ENCODE data around the gene CHRM5.
A peak's percentile ranks its signal among the peaks of the same experiment; 100 is the strongest.
"Not testable (repeated sequence)": the region's sequence is repeated elsewhere in the genome, so short reads cannot be mapped to it uniquely, and the experiment has no call there.

The CHRM5 gene

DNA sequence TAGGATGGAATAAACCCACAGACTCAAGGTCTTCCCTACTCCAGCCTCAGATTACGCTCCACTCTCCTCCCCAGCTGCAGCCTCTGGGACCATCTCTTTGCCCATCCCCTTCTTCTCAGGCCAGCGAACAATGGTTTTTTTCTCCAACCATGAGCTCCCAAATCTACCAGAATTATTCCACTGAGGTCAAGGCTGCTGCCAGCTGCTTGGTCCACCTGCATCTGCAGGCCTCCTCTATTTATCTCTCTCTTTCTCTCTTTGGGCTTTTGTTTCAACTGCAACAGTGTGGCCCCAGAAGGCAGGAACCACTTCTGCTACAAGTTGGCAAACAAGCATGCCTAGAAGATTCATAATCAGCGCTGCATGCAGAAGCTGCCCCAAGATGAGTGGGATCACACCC lies 19.1 kb downstream of the CHRM5 start:
- DNase-seq (ENCODE audit: low spot score): no peak

DNA sequence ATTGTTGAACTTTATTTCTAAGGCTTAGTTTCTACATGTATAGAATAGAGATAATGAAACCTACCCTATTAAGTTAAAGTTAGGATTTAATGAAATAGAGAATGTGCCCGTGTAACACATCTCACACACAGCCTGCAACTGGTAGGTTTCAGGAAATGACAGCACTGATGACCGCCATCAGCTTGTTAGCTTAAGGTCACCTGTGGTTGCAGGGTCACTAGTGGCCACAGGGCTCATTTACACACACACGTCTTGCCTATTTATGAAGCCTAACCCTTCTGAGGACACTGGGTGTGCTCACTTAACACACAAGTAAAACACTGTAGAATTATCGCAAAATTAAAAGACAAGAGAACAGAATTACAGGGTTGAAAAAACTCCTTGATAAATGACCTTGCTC lies 20.1 kb downstream of the CHRM5 start:
- DNase-seq (ENCODE audit: low spot score): no peak

DNA sequence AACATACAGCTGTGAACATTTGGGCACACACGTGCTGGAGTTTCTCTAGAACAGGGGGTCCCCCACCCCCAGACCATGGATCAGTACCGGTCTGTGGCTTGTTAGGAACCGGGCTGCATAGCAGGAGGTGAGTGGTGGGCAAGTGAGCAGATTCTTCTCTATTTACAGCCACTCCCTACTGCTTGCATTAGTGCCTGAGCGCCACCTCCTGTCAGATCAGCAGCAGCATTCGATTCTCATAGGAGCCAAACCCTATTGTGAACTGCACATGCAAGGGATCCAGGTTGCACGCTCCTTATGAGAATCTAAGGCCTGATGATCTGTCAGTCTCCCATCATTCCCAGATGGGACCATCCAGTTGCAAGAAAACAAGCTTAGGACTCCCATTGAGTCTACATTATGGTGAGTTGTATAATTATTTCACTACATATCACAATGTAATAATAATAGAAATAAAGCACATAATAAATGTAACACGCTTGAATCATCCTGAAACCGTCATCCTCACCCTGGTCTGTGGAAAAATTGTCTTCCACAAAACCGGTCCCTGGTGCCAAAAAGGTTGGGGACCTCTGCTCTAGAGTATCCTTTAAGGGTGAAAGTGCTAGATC lies 25.8 kb downstream of the CHRM5 start:
- no peak for DNase-seq (ENCODE audit: low spot score)

DNA sequence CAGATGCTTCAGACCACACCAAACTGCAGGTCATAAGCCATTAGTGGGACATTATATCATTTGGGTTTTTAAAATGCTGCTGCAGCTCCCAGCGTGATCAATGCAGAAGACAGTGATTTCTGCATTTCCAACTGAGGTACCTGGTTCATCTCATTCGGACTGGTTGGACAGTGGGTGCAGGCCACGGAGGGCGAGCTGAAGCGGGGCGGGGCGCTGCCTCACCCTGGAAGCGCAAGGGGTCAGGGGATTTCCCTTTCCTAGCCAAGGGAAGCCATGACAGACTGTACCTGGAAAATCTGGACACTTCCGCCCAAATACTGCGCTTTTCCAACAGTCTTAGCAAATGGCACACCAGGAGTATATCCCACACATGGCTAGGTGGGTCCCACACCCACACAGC lies 27.4 kb downstream of the CHRM5 start:
- DNase-seq (ENCODE audit: low spot score): not testable (repeated sequence)

DNA sequence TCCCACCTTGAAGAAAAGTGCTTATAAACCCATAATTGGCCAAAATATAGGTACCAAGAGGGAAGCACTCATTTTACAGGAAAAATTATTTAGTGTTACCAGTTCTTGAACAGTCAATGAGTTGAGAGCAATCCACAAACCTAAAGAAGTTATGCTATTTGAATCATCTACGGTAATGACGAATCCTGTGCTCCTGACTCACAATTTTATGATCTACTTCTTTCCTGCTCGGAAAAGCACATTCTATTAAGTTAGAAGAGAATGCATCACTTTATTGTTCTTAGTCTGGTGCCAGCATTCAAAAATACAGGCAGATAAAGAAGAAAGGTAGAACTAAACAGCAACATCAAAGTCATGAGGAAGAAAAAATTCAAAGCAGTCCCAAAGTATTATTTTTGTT lies 33.2 kb downstream of the CHRM5 start:
- DNase-seq (ENCODE audit: low spot score): no peak

DNA sequence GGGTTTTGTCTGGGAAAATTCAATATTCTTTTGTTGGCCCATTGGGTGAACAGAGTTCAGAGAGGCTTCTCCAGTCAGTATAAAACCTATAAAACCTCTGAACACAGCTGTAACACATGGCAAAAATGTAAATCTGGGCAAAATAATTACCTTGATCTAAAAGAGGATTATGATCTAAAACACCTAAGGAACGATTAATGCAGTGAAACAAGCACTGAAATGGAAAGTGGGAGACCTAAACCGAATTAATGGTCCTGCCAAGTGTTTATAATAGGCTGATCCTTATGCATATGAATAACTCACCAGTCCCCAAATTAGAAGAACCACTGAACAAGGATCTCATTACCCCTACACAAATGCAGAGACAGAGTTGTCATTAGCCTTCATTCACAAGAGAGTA lies 38.1 kb downstream of the CHRM5 start:
- no peak for DNase-seq (ENCODE audit: low spot score)

DNA sequence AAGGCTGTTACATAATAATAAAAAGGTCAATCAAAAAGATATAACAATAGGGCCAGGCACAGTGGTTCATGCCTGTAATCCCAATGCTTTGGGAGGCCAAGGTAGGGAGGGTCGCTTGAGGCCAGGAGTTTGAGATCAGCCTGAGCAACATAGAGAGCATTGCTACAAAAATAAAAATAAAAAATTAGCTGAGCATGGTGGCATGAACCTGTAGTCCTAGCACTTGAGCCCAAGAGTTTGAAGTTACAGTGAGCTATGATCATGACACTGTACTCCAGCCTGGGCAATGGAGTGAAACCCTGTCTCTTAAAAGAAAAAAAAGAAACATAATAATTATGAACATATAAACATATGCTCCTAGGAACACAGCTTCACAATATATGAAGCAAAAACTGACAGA lies 41.4 kb downstream of the CHRM5 start:
- no peak for DNase-seq (ENCODE audit: low spot score)

DNA sequence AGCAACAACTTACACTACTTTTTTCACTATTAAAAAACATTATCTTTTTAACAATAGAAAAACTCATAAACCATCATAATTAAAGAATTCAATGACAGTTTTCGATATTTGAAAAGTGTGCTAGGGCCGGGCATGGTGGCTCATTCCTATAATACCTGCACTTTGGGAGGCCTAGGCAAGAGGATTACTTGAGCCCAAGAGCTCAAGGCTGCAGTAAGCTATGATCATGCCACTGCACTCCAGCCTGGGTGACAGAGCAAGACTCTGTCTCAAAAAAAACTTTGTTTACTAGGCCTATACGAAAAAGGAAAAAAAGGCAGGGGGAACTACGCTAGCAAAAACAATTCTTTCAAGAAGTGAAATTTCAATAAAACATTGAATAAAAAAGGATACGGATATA lies 42.6 kb downstream of the CHRM5 start:
- DNase-seq (ENCODE audit: low spot score): no peak

DNA sequence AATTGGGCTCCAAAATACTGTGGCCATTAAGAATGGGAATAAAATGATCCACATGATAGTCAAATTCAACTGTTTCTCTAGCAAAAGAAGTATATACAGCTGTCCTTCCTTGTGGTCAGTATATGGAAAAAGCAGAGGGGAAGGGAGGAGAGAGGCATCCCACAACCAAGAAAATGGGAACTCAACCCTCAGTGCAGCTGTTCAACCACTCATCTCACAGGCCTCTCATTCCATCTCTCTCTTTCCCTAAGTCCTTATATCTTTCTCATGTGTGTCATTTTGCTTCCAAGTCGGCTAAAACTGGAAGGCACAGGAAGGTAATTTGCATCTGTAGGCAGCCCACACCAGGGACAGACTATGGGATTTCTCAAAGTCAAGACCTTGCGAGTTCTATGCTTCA lies 43.2 kb downstream of the CHRM5 start:
- no peak for DNase-seq (ENCODE audit: low spot score)

DNA sequence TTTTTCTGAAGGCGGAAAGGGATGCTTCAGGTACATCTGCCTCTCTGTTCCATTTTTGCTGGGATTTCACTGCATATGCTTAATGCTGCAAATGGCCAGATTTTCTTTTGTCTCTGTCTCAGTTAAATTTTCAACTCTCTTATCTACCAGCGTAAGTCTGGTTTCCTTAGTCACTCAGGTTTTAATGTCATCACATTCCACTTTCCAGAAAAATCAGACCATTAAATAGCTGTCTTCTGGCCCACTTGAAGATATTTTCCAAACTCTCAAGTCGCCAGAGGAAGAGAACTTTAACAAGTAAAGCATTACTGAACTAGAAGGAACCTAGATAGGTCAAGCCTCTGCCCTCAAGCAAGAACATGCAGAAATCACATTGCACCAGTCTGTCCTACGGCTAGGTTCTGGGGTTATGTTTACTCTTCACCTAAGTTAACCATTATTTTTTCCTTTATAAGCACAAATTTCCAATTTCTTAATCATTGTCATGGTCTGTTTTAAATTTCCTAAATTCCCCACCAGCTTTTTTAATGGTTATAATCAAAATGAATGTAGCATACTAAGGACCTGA lies 44.2 kb downstream of the CHRM5 start:
- DNase-seq (ENCODE audit: low spot score): no peak

DNA sequence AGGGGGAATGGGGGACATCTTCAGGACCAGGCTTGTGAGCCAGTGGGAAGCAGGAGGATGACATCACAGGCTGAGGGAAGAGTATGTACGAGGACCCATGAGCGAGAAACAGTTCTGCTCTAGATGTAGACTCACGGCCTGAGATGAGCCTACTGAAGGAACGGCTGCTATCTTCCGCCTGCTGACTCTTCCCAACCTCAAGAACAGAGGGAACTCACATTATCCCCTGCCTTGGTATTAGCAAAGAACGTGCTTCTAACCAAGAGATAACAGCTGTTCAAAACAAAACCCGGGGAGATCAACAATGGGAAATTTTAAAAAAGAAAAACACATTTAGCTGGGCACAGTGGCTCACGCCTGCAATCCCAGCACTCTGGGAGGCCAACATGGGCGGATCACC lies 45.4 kb downstream of the CHRM5 start:
- DNase-seq (ENCODE audit: low spot score): no peak

DNA sequence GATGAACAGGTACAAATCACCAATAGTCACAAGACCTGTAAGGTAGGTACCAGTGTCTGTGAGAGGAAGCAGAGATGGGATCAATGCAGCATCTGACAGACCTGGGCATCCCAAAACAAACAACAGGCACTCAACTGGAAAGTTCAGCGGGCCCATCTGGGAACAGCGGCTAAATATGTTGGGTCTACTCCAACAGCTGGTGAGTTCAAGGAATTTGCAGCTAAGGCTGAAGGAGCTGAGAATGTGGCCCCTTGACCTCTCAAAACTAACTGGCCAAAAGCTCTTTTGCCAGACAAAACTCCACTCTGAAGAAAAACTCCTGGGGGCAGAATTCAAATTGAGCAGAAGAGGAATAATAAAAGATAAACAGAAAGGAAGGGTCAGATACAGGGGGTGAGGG lies 46.3 kb downstream of the CHRM5 start:
- DNase-seq (ENCODE audit: low spot score): no peak

DNA sequence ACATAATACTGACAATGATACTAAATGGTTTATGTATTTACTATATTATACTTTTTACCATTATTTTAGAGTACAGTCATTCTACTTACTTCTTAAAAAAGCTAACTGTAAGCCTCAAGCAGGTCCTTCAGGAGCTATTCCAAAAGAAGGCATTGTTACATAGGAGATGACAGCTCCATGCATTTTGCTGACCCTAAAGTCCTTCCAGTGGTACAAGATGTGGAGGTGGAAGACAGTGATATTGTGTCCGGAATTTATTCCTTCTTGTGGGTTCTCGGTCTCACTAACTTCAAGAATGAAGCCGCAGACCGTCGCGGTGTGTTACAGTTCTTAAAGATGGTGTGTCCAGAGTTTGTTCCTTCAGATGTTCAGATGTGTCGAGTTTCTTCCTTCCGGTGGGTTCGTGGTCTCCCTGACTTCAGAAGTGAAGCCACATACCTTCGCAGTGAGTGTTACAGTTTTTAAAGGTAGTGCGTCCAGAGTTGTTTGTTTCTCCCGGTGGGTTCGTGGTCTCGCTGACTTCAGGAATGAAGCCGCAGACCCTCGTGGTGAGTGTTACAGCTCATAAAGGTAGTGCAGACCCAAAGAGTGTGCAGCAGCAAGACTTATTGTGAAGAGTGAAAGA lies 49.8 kb downstream of the CHRM5 start:
- no peak for DNase-seq (ENCODE audit: low spot score)

DNA sequence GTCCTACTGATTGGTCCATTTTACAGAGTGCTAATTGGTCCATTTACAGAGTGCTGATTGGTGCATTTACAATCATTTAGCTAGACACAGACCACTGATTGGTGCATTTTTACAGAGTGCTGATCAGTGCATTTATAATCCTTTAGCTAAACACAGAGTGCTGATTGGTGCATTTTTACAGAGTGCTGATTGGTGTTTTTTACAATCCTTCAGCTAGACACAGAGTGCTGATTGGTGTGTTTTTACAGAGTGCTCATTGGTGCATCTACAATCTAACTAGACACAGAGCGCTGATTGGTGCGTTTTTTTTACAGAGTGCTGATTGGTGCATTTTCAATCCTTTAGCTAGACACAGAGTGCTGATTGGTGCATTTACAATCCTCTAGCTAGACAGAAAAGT lies 50.4 kb downstream of the CHRM5 start:
- DNase-seq (ENCODE audit: low spot score): not testable (repeated sequence)

DNA sequence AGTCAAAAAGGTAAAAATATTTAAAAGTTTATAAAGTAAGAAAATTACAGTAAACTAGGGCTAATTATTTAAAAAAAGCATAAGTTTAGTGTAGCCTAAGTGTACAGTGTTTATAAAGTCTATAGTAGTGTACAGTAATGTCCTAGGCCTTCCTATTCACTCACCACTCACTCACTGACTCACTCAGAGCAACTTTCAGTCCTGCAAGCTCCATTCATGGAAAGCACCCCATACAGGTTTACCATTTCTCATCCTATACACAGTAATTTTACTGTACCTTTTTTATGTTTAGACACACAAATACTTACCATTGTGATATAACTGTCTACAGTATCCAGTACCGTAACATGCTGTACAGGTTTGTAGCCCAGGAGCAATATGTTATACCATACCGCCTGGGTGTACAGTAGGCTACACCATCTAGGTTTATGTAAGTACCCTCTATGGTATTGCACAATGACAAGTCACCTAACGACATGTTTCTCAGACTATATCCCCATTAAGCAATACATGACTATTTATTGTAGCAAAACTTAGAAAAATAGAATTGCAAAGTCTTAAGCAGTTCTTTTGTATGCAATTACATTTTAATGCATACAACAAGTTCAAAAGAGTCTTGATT lies 51.2 kb downstream of the CHRM5 start:
- DNase-seq (ENCODE audit: low spot score): no peak

DNA sequence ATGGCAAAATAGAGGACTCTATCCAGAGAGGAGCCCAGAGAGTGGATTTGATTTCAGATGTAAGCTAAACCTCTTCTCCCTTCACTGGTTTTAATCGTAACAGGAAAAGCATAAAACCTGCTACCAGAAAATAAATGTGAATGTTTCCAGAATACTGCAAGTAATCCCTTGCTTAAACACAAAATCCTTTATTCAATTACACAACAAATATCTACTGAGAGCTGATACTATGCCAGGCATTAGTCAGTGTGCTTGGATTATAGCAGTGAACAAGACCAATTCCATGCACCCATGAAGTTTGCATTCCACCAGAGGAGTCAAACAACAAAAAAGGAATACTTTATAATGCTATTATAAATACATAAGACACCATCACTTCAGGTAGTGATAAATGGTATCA lies 55.6 kb downstream of the CHRM5 start:
- DNase-seq (ENCODE audit: low spot score): no peak

DNA sequence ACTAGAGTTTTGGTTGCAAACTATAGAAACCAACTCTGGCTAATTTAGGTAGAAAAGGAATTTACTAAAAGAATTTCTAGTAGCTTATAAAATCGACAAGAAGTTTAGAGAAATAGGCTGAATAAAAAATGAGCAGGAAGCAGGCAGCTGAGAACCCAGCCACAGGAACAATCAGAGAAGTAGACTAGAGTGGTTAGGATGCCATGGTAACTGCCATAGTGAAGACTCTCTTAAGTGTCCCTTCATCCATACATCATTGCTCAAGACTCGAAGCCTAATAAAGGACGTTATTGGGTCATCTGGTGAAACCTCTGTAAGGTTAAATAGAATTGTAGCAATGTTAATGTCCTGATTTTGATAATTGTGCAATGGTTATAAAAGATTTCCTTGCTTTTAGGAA lies 57.0 kb downstream of the CHRM5 start:
- no peak for DNase-seq (ENCODE audit: low spot score)

DNA sequence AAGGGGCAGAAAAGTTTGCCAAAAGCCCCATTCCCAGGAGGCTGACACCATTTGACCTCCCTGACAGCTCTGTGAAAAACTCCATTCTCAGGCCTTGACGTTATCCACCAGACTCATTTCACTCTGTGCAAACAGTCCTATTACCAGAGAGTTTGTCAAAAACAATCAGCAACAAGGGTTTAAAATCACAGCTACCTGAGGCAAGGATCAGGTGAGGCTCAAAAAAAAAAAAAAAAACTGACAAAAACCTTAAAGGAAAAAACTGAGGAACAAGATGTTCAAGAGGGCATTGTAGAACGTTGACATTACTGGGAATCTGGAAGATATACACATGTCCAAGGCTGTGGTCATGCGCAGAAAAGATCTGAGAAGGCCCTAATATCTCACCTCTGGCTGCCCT lies 59.3 kb downstream of the CHRM5 start:
- no peak for DNase-seq (ENCODE audit: low spot score)

DNA sequence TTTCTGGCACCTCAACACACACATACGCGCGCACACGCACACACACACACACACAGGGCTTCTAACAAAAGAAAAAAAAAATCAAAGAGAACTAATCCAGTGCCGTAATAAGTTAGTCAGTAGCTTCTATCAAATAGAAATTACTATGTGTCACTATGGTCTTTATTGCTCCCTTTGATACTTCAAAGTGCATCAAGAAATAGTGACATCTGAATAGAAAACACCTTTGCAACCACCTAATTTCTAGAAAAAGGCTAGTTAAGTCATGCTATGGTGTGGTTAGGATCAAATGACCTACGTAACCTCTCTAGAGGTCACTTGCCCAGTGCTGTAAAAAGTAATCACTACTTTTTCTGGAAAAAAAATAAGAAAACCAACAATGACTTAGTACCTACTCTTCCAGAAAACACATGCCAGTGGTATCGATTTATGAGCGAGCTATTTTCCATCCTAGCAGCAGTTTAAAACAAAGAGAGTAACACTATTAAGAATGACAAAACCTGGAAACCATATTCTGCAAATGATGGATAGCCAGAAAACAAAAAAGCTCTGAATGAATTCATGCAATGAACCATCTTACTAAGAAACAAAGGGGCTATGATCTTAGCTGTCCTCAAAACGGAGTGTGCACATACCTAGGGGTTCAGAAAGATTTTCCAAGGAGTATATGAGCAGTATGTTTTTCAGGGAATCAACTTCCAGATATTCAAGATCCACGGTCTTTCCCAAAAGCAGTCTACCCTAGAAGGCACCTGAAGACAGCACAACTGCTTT lies 63.9 kb downstream of the CHRM5 start:
- no peak for DNase-seq (ENCODE audit: low spot score)

DNA sequence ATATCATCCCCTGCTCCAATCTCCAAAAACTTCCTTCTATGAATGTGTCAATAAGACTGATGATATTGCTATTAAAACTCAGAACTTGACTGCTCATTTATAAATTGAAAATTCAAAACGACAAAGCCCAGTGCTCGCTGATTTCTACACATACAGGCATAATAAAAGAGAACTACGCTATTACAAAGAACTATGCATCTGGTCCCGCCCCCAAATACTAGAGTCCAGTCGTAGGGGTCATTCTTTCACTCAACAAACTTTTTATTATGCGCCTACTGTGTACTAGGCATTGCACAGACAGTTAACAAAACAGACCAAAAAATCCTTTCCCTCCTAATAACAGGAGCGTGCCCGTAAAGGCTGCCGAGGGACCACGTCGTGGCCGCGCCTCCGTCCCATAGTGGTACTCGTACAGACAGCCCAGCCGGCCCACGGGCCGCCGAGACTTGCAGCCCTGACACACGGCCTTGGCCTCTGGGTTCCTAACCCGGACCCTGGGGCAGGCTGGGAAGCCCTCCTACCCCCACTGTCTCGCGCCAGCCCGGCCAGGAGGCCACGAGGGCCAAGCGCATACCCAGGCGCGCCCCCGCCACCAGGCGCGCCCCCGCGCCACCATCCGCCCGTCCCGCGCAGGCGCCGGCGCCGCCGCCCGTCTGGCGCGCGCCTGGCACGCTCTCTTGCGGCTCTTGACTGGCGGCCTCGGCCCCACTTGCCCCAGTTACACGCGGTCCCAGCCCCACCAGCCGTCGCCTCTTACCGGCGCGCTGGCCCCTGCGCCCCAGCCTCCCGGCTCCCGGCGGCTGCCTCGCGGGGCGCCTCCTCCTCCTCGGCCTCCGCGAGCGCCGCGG lies 70.0 kb downstream of the CHRM5 start:
- DNase-seq (ENCODE audit: low spot score): peak; percentile 88

DNA sequence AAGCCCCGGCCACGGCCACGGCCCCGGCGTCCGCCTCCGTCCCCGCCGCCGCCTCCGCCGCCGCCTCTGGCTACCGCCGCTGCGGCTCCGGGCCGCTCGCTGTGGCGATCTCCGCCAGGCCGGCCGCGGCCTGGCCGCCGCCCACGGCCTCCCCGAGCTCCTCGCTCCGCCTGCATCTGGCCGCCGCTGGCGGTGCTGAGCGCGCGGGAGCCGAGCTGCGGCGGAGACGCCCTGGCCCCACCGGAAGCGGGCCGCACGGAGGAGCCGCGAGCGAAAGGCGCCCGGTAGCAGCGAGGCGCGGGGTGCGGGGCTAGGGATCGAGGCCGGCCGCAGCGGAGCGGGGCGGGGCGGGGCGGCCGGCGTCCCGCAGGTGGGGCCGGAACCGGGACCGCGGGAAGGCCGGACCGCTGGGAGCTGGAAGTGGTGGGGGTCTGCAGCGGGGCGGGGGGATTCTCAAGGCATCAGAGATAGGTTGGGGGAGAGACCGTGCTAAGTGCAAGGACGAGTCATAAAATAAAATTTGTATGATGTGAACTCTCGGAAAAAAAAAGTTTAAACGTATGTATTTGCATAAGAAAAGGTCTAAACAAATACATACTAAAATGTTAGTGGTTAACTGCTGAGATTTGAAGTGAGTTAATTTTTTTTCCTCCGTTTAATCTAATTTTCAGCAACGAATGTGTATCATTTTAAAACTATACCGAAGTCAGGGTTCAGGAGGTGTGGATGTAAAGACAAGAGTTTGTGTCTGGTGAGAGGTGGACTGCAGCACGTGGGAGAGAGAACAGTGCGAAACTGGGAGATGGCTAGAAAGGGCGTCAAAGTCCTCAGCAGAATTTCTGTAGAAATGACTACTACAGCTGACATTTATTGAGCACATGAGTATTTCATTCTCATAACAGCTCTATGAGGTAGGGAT lies 70.8 kb downstream of the CHRM5 start, which contains the start of gene AVEN:
Gene AVEN (minus strand): TSS at position 334 of the 919 bp plus-strand sequence. CDS start 158 bp downstream, at position 176.
- peak; percentile 70 for DNase-seq (ENCODE audit: low spot score)
